HG02852 (cell line): ENCODE measurements around the gene IL1RN.

Source experiments
- ATAC-seq: cut with Tn5 transposase; IDR thresholded peaks from one replicate; pipeline ENCODE4 v1.9.1; 2021; ENCODE audit warnings: mild to moderate bottlenecking, moderate library complexity; ENCODE audit not compliant: unreplicated experiment

IL1RN gene

GRCh38 chr2:113103277-113103676 lies 24.1 kb upstream of the IL1RN start:
- ATAC-seq, result no peak

- no peak for ATAC-seq
These were observed 23.3 kb upstream of the IL1RN start for GRCh38 chr2:113104054-113104611.

- no peak for ATAC-seq
These were observed 22.2 kb upstream of the IL1RN start for GRCh38 chr2:113105047-113105785.

- no peak for ATAC-seq
These were observed 16.3 kb upstream of the IL1RN start for GRCh38 chr2:113111121-113111520.

GRCh38 chr2:113111823-113112287 lies 15.5 kb upstream of the IL1RN start:
- ATAC-seq, result no peak

DNA sequence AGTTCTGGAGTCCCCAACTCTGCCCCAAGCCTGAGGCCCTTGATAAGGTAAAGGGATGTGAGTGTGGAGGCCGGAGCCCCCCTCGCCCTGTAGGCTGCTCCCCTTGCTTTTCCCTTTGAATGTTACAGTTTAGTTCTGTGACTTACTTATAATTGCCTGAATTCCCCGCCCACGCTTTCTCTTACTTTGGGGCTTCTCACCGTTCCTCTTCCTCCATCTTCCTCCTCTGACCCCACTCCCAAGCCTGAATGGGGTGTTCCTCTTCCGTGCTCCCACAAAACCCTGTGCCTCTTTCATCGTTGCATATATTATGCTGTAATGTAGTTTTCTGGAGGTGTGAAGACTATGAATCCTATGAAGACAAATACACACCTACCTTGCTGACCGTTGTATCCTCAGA lies 15.0 kb upstream of the IL1RN start:
- no peak for ATAC-seq

DNA sequence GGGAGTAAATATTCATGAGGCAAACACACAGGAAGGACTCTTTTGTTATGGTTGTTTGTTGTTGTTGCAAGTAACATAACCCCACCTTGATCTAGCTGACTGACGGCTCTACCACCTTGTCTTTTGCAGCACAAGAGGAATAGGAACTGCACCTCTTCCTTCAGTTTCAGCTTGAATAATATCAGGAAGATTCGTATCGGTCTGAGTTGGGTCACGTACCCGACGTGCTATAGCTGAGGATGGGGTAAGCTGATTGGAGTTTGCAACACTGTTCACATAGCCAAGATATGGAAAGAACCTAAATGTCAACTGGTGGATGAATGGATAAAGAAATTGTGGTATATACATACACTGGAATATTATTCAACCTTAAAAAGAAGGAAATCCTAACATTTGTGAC lies 14.5 kb upstream of the IL1RN start:
- no peak for ATAC-seq

DNA sequence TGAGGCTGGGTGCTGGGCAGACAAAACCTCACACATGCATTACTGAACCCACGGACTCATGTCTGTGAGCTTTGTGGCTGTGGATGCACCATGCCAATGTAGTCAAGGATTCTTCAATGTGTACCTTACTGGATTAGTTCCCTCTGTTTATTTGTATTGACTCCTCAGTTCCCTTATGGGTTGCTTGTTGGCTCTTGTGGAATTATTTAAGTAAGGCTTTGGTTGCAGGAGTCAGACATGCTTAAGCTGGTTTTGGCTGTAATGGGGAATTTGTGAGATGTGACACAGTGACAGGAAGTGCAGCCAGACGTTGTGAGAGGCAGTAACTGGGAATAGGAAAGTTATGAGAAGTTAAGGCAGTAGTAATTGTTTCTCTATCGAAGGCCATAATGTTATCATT lies 13.6 kb upstream of the IL1RN start:
- no peak for ATAC-seq

DNA sequence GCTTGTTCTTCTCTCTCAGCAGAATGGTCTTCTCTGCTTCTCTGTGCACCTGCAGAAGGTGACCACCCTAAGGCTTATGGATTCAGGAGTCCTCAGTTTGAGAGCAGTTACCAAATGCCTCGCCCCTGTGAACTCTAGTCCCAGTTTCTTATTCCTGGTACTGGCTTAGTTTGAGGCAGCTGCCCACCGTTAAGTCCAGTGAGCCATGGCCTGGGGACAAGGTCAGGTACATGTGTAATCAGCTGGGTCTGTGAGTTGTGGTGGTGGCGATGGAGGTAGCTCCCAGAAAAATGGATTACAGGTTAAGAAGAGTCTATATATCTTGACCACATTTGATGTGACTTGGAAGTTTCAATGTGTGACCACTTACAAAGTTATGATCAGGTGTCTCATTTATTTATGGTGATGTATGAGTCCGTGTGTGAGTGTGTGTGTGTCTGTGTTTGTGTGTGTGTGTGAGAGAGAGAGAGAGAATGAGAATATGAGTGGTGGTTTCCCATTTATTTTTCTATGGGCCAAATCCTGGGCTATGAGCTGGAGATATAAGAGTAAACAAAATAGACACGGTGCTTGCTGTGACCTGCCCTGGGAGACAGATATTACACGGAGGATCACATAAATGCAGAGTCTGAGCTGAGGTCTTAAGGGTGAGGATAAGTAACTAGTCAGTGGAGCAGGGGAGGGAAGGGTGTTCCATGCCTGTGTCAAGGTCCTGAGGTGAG lies 13.0 kb upstream of the IL1RN start:
- no peak for ATAC-seq

DNA sequence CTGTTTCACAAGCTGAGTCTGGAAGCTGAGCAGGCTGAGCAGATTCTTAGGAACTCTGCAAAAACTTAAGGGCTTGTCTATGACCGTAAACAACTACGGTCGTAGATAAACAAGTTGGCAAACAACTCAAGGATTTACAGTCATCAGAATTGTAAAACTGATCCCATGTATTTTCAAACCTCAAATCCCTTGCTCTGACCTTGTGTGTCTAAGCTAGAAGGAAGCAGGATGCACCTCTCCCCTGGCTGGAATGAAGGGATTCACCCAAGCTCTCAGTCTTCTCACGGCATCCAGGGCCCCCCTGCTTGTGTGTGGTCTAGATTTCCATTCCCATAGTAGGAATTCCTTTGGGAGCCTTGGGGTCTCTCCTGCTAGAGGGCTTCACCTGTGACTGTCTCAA lies 12.4 kb upstream of the IL1RN start:
- ATAC-seq, result no peak

- ATAC-seq, result peak; percentile 62
These were observed 11.1 kb upstream of the IL1RN start for GRCh38 chr2:113116100-113116958.

DNA sequence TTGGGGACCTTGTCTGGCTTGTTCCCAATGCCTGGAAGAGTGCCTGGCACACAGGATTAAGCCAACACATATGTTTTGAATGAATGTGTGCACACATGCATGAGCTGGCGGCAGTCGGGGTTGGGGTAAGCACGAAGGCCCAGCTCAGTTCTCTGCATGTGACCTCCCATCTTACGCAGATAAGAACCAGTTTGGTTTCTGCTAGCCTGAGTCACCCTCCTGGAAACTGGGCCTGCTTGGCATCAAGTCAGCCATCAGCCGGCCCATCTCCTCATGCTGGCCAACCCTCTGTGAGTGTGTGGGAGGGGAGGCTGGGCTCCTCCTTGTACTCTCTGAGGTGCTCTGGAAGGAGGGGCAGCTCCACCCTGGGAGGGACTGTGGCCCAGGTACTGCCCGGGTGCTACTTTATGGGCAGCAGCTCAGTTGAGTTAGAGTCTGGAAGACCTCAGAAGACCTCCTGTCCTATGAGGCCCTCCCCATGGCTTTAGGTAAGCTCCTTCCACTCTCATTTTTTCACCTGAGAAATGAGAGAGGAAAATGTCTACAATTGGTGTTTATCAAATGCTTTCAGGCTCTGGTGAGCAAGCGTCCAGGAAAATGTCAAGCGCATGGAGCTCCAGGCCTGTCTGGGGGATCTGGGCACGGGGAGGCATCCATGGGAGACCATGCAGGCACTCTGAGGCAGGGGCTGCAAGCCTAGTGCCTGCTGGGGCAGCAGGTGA lies 9.7 kb upstream of the IL1RN start:
- no peak for ATAC-seq

GRCh38 chr2:113118263-113118657 lies 9.1 kb upstream of the IL1RN start:
- ATAC-seq, result no peak

DNA sequence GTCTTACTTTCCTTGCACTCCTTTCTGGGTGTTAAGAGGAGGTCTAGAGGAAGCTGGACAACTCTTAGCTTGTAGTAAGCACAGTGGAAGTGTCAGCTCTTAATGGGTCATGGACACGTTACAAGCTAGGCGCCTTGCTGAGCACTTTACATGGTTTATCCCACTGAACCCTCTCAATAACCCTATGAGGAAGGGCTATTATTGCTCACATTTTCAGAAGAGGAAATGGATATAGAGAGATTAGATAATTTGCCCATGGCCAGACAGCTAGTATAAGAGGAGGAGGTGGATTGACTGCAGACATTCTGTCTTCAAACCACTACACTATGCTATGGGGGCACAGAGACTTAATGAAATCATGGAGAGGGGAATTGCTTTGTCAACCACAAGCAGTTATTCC lies 8.3 kb upstream of the IL1RN start:
- no peak for ATAC-seq

- no peak for ATAC-seq
These were observed 6.5 kb upstream of the IL1RN start for GRCh38 chr2:113120861-113121260.

- no peak for ATAC-seq
These were observed 5.0 kb upstream of the IL1RN start for GRCh38 chr2:113122364-113122763.

- no peak for ATAC-seq
These were observed 3.7 kb upstream of the IL1RN start for GRCh38 chr2:113123726-113124125.

DNA sequence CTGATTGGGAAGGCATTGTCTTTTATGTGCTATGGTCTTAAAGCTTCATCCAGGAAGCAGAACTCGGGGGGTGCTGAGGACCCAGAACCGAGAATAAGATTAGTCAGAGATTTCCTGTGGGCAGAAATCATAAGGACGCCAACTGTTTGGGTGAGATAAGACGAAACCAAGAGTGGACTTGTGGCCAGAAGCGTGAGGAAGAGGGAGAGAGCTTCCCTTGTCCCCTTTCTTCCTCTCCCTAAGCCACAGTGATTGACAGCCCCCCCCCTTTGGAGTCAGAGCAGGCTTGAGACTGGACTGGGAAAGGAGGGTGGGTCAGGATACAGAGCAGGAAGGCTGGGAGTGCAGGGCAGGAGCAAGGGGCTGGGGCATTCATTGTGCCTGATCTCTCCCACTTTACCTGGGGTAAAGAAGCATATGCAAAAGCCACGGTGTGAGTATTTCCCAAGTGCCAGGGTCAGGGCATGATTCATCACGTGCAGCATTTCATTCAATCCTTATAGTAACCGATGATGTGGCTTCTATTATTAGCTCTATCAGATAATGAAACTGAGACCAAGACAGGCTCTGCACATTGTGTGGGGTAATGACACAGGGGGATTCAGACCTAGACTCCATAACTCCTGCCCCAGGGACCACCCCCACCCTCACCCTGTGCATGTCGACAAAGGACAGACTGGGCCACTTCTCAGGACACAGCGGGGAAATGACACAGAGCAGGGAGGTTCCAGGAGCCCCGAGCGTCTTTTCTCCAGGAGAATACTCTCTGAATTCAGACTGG lies 3.0 kb upstream of the IL1RN start:
- peak; percentile 64 for ATAC-seq

GRCh38 chr2:113124984-113125855 lies 2.2 kb upstream of the IL1RN start:
- ATAC-seq, result no peak
